SK-N-SH treated with all-trans-retinoic acid at 6 μM for 48 hours (cell line): Measurements from ENCODE around the gene TSC1.

ENCODE experiments used
- CSDC2 ChIP-seq: fragments of 250-450 bp; sonication (Bioruptor Pico); IDR thresholded peaks from 2 replicates; pipeline ENCODE4 v1.5.0; 2020; ENCODE audit warnings: mild to moderate bottlenecking, moderate library complexity
- ZNF70 ChIP-seq: fragments of 450-650 bp; formaldehyde crosslinking; IDR thresholded peaks from 2 replicates; pipeline ENCODE4 v1.5.0; 2020; ENCODE audit warnings: mild to moderate bottlenecking, moderate library complexity
- TF ChIP-seq, protein P1 (sequence below): fragments of 250-450 bp; sonication (Bioruptor Pico); IDR thresholded peaks from 2 replicates; pipeline ENCODE4 v1.8.0; 2021; ENCODE audit warnings: low read depth, mild to moderate bottlenecking, moderate library complexity, borderline replicate concordance

DNA sequence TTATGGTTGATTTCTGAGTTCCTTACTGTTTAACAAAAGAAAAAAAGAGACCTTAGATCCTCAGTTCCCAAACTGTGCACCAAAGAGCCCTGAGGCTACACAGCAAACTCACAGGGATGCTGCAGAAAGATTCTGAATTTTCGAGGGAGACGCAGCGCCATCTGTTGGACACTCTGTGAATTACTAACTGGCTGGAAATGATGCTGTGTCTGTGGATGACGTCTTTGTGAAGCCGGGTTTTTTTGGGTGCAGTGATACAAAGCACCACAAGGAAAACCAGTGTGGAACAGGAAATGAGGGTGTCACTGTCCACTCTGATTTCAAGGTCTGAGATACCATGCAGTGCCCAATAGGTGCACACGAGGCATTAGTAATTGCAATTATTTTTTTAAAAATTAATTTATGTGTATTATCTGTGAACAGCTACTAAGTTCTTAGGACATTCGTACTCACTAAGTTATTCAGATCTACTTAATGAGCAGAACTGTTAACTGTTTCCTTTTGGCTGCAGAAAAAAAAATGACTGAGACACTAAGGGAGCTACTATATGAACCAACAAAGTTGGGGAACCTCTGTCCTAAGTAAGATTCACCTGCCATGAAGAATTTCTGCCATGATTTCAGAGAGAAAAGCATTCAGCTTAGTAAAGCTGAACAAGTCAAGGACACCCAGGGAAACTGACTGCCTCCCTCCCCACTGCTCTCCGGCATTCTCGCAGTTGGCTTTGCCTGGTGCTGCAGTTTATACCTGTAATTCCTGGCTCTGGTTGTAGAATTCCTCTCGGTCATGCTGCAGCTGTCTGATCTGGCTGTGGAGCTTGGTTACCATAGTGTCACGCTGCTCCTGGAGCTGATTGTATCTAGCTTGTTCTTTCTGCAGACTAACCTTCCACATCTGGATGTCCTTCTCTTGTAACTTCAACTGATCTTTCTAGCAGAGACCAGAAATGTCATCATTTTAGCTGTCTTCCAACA, 42.3 kb downstream of the TSC1 start:
- TF ChIP-seq ZNF70 (CRISPR knock-in tag), result no peak
- TF ChIP-seq, protein P1, sequence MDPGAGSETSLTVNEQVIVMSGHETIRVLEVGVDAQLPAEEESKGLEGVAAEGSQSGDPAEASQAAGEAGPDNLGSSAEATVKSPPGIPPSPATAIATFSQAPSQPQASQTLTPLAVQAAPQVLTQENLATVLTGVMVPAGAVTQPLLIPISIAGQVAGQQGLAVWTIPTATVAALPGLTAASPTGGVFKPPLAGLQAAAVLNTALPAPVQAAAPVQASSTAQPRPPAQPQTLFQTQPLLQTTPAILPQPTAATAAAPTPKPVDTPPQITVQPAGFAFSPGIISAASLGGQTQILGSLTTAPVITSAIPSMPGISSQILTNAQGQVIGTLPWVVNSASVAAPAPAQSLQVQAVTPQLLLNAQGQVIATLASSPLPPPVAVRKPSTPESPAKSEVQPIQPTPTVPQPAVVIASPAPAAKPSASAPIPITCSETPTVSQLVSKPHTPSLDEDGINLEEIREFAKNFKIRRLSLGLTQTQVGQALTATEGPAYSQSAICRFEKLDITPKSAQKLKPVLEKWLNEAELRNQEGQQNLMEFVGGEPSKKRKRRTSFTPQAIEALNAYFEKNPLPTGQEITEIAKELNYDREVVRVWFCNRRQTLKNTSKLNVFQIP (CRISPR knock-in tag), result no peak
- TF ChIP-seq CSDC2 (CRISPR knock-in tag), result no peak
